SHP77 (cell line): Measurements from ENCODE around the gene IGF2BP3.

Source experiments
- DNase-seq, 2 experiments: peaks; one replicate each; lab custom pipeline; 2025; lab: John Stamatoyannopoulos, UW

The IGF2BP3 gene

DNA sequence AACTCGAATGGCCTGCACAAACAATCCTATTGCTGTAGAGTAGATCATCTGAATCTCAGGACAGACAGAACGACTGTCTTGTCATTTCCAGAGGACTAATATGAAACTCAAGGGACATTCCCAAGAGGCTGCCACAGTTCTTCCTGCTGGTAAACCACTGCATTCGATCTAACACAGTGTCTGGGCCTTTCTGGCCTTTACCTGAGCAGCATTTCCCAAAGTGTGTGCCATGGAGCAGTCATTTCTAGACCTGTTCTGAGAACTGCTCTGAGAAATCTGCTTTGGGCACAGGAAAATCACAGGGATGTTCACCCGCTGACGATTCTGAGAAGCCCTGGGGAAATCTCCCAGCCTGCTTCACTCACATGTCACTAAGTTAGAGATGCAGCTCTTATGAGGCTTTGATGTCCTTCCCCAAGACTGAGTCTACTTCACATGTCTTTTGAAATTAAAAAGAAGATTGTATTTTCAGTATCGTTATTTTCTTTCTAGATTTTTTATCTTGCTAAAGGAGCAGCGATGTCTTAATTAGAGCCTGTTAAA is 205.3 kb downstream of the IGF2BP3 start:
- DNase-seq = no peak

DNA sequence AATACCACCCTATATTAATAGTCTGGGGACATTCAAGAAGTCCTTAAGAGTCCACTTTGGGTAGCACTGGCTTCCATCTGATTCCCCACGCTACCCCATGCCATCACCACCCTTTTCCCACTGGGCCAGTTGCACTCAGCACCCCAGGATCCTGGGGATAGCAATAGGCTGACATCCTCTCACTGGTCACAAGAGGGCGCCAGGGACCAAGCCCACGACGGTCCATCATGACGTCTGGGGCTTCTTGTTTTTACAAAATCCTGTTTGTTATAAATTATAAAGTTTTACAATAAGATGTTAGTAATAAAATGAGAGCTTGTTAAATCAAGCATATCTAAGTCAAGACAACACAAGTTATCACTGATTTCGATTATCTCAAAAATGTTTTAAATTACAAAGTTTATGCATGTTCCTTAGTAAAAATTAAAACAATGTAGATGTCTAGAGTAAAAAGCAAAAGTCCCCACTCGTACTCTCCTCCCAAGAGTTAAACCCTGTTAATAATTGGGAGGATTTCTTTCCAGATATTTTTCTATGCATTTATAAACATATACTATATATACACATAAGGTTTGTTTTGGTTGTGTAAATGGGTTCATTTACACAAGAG is 208.3 kb downstream of the IGF2BP3 start:
- peak; percentile 73 to 78 for DNase-seq

DNA sequence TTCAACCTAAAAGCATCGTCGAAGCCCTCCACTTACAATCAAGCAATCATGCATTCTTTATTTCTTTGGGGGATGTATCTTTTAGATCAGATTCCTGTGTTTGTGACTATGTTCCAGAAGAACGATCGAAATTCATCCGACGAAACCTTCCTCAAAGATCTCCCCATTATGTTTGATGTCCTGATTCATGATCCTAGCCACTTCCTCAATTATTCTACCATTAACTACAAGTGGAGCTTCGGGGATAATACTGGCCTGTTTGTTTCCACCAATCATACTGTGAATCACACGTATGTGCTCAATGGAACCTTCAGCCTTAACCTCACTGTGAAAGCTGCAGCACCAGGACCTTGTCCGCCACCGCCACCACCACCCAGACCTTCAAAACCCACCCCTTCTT is 209.9 kb downstream of the IGF2BP3 start:
- no peak for DNase-seq
